Activated CD4-positive, alpha-beta T cell treated with anti-CD3 and anti-CD28 coated beads, Interleukin-2, Interleukin-4, amounts not matched to agents 100 ng/mL and 50 ng/mL, durations not matched to agents 16 hours and 8 hours (primary cell): Measurements from ENCODE around the gene CCNH.

Experiments used
- DNase-seq: peaks from one replicate; pipeline ENCODE4 v3.0.0-alpha.2; 2020; ENCODE audit warnings: low spot score

The CCNH gene

DNA sequence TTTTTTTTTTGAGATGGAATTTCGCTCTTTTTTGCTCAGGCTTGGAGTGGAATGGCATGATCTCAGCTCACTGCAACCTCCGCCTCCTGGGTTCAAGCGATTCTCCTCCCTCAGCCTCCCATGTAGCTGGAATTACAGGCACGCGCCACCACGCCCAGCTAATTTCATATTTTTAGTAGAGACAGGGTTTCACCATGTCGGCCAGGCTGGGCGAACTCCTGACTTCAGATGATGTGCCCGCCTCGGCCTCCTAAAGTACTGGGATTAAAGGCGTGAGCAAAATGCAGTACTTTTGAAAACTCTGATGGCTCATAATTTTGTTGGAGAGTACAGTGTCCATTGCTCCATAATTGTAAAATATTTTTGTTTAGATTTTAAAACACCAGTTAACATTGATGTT lies 52.6 kb downstream of the CCNH start:
- no peak for DNase-seq

DNA sequence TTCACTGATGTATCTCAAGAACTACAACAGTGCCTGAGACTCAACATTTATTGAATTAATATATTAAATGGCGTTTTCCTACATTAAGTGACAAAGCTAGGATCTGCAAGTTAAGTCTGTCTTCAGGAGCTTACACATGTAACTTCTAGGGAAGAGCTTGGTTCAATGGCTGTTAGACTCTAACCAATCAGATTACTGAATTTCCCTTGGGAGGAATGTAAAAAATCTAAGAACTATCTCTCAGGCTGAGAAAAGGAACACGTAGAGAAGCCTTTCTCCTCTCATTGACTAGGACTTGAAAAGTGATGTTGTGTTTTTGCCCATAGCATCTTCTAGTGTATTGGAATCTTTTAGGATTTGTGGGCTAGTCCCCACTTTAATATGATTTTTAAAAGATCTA lies 53.6 kb downstream of the CCNH start:
- no peak for DNase-seq

DNA sequence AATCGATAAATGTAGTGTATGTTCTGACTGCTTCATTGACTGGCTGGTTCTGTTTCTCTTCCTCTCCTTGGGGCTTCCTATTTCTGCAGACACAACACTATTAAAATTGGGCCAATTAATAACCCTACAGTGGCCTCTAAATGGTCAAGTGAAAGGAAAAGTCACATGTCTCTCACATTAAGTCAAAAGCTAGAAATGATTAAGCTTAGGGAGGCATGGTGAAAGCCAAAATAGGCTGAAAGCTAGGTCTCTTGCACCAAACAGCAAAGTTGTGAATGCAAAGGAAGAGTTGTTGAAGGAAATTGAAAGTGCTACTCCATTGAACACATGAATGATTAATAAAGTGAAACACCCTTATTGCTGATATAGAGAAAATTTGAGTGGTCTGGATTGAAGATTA lies 58.2 kb downstream of the CCNH start:
- DNase-seq: peak; percentile 24

DNA sequence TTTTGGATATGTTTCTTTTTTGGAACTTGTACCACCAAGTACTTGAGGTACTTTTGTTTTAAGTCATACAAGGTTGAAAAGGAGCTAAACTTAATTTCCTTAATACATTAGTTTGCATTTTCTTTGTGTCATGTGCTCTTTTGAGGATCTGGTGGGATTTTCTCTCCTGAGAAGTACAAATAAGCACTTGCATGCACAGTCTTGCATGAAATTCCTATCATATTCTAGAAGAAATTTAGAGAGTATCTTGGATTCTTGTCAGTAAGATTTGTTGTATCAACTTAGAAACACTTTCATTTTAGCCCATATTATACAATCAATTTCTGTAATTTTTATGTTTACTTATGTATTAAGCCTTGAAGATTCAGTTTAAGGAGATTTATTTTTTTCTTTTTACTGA lies 64.9 kb downstream of the CCNH start:
- DNase-seq: no peak

DNA sequence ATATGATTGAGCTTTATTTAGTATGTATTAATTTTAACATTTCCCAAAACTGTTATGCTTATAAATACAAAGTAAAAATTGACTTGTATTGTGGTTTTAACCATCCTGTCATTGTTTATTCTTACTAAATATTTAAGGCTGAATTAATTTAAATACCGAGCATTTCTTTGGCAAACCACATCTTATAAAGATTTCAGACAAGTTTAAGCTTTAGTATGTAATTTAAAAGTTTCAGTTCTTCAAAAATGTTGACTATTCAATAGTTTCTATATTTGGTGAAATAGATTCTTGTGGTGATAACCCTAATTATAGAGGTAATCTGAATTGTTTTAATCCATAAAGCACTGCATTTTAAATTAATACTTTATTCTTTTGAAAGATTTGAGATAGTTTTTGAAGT lies 65.5 kb downstream of the CCNH start:
- no peak for DNase-seq
